ENCODE results near the gene SRRM2. TPM values are rescaled to one million over a fixed set of nuclear protein-coding genes. Genes with fewer than 3 reads are reported as not detected.
A peak's percentile ranks its signal among the peaks of the same experiment; 100 is the strongest.

The SRRM2 gene
- total and polyA plus RNA-seq, 9 of the 15 experiments (the other 6 are each of a cell fraction or from before 2014, with no cell fraction given), result 26.7 to 563 (median 81.1) TPM

- ChIA-PET POLR2A (interaction anchor here (0.5 to 2.0 kb wide), 6 partner anchors 9 to 762 kb away, joined by 3 to 10 read pairs (median 5); no protein-coding TSS in a partner anchor), CTCF (ENCODE audit: low intra/inter-chr PET ratio) (no interaction called here)
- Histone ChIP-seq H3K9me3 (replicated peaks; ENCODE audit: control insufficient read depth, insufficient read depth, low read depth, low read length) (no peaks in the 10 kb centered on the region), H2AFZ (ENCODE audit: low read depth, low read length) (no peak overlapping the region), H4K20me1 (replicated peaks; ENCODE audit: control insufficient read depth, insufficient read depth, low read length) (no peaks in the 10 kb centered on the region; the same call in 1 of the 2 replicates), H3K4me1 (replicated peaks in 1 of 2; ENCODE audit: control insufficient read depth in 2 of 2, insufficient read depth in 2 of 2, low read length in 2 of 2) (peaks cover 10 to 41% of the 10 kb centered on the region in 2 experiments; a peak in 4 of 5 replicates), H3K27ac (ENCODE audit: extremely low read depth, low read depth, low read length) (no peak overlapping the region), H3K4me3 (no peak overlapping the region), H3K4me2 (ENCODE audit: insufficient read depth, low read length) (no peak overlapping the region), H3K36me3 (ENCODE audit: control insufficient read depth, insufficient read depth, low read length) (peaks cover 24% of the 10 kb centered on the region), H3K27me3 (ENCODE audit: control insufficient read depth in 2 of 2, insufficient read depth in 2 of 2, low read length in 2 of 2) (no peaks in the 10 kb centered on the region), H3K9me1 (ENCODE audit: control insufficient read depth, insufficient read depth, low read length) (no peaks in the 10 kb centered on the region), H3K9ac (ENCODE audit: insufficient read depth in 1 of 2, low read depth in 2 of 2, low read length in 2 of 2) (peak overlapping the region in 1 of 2 experiments; percentile 99; a peak in 2 of 4 replicates), H3K79me2 (ENCODE audit: control insufficient read depth, insufficient read depth, low read length) (peaks cover 37% of the 10 kb centered on the region)
- FAIRE-seq (no peak), ATAC-seq (no peak), DNase-seq (ENCODE audit: extremely low read depth in 1 of 4, low spot score in 3 of 4) (peak in 1 of 4 experiments; percentile 31)
- intact Hi-C loops (cut with micrococcal nuclease), result loop anchor here (5.0 kb wide), 1 partner anchor 38 kb away; the partner anchor contains the start of gene PRSS21
- in situ Hi-C loops (cut with MboI), result no loop called here
- no TSS peak for BruUV-seq (replicated peaks)
- WGBS (ENCODE audit: insufficient coverage, low coverage, missing lambda C conversion rate), result 84% methylated on average over 22 of the region's 23 CpGs
- TF ChIP-seq RCOR1 (IDR thresholded peaks at IDR 0.05; ENCODE audit: borderline replicate concordance in 1 of 2, low read depth in 2 of 2, low read length in 2 of 2), result no peak
- no peak for TF ChIP-seq BCLAF1 (IDR thresholded peaks at IDR 0.05; ENCODE audit: borderline replicate concordance in 1 of 2, control insufficient read depth in 1 of 2, low read depth in 2 of 2, low read length in 1 of 2)
- peak; percentile 95 for TF ChIP-seq ZBTB33 (CRISPR knock-in tag; IDR thresholded peaks at IDR 0.05)
- TF ChIP-seq PHF21A (IDR thresholded peaks at IDR 0.05; ENCODE audit: borderline replicate concordance, low read depth), result no peak
- TF ChIP-seq SUPT5H (IDR thresholded peaks at IDR 0.05), result 0 out of 2 replicates have a peak, but pooled peaks have one; percentile 12
- no peak for TF ChIP-seq CUX1 (CRISPR knock-in tag; IDR thresholded peaks at IDR 0.05)
- peak; percentile 37; the same call in 1 of the 2 replicates for TF ChIP-seq TFAP4 (CRISPR knock-in tag; IDR thresholded peaks at IDR 0.05; ENCODE audit: borderline replicate concordance)
- TF ChIP-seq WHSC1 (IDR thresholded peaks at IDR 0.05; ENCODE audit: low read length), result no peak
Measured at GRCh38 chr16:2779151-2779920, 26.9 kb downstream of the SRRM2 start.
